ENCODE results near the gene ATAD2B. TPM values are rescaled to one million over a fixed set of nuclear protein-coding genes. Genes with fewer than 3 reads are reported as not detected.

Gene ATAD2B
- total and polyA plus RNA-seq, 10 donors: 4.4 to 61.2 (median 36.8) TPM

DNA sequence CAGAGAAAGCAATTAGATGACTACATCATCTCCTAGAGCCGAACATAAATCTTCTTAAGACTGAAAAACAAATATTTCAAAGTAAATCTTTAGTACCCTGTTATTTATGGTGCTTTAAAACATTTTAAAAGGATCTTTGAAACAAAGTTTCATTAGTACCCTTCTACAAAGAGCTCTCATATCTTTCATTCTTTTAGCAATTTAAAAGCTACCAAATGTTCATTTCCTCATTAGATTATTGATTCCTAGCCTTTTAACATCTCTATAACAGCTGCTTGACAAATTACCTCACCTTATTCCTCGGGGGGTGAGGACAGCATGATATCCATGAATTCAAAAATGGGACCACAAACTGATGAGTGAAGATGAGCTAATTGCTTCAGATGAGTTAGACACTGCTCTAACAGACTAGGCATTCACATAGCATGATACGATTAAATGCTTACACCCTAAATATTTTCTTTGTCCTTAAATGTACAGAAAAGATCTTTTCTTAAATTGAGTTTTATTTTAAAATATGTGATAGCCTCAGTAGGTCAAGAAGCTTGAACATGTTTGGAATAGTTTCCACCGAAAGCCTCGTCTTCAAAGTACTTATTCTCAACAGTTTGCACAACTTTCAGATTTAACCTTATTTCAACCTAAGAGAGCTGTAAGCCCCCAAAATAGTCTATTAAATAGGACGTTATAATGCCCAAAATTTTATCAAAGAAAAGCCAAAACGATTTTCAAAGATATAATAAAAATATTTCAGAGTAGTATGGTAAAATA lies 2.1 kb downstream of the ATAD2B start:
- H3K27me3 ChIP-seq (replicated peaks in 1 of 7): no peaks in the 10 kb centered on the region
- DNase-seq: no peak
- 46 to 56% (median 53%) methylated on average over 7 of the region's 7 CpGs for WGBS, 5 donors
- TF ChIP-seq POLR2A (IDR thresholded peaks at IDR 0.05) (no peak), POLR2AphosphoS5 (IDR thresholded peaks at IDR 0.05) (no peak)
- TF ChIP-seq, protein P1, sequence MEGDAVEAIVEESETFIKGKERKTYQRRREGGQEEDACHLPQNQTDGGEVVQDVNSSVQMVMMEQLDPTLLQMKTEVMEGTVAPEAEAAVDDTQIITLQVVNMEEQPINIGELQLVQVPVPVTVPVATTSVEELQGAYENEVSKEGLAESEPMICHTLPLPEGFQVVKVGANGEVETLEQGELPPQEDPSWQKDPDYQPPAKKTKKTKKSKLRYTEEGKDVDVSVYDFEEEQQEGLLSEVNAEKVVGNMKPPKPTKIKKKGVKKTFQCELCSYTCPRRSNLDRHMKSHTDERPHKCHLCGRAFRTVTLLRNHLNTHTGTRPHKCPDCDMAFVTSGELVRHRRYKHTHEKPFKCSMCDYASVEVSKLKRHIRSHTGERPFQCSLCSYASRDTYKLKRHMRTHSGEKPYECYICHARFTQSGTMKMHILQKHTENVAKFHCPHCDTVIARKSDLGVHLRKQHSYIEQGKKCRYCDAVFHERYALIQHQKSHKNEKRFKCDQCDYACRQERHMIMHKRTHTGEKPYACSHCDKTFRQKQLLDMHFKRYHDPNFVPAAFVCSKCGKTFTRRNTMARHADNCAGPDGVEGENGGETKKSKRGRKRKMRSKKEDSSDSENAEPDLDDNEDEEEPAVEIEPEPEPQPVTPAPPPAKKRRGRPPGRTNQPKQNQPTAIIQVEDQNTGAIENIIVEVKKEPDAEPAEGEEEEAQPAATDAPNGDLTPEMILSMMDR (IDR thresholded peaks at IDR 0.05 in 8 of 11, conservative IDR thresholded peaks at IDR 0.05 in 3 of 11): no peak
- peak overlapping the region in 2 of 8 donors; percentile 69 to 88 for H3K4me3 ChIP-seq
- peaks cover 24 to 86% (median 52%) of the 10 kb centered on the region in 6 donors for H3K4me1 ChIP-seq
- no peaks in the 10 kb centered on the region for H3K36me3 ChIP-seq
- H3K27ac ChIP-seq: peak overlapping the region in 7 of 8 donors; percentile 96 to 100 (median 99)
- intact Hi-C loops (cut with DNase I; ENCODE audit: low total_unique reads): loop anchor here (5.0 kb wide), 1 partner anchor 158 kb away; the partner anchor contains the start of gene TP53I3
- no peaks in the 10 kb centered on the region for H3K9me3 ChIP-seq

DNA sequence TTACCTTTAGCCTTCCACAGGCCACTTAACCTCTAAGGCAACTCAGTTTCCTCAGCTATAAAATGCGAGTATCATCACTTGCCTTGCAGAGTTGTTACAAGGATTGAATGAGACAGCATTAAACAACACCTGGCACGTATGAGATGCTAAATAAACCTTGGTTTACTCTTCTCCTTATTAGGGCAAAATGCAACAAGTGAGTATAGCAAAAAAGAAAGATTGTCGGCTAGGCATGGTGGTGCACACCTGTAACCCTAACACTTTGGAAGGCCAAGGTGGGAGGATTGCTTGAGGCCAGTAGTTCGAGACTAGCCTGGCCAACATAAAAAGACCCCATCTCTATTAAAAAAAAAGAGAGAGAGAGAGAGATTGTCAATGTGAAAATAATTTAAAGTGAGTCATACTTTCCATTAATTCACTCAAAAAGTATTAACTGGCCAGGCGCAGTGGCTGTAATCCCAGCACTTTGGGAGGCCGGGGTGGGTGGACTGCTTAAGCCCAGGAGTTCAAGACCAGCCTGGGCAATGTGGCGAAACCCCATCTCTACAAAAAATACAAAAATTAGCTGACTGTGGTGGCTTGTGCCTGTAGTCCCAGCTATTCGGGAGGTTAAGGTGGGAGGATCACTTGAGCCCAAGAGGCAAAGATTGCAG lies 8.0 kb downstream of the ATAD2B start:
- H3K4me3 ChIP-seq: no peak overlapping the region
- H3K27ac ChIP-seq: no peak overlapping the region
- peak; percentile 23 for DNase-seq
- TF ChIP-seq POLR2AphosphoS5 (IDR thresholded peaks at IDR 0.05): no peak
- no peaks in the 10 kb centered on the region for H3K9me3 ChIP-seq
- intact Hi-C loops (cut with DNase I; ENCODE audit: low total_unique reads): no loop called here
- H3K36me3 ChIP-seq: no peaks in the 10 kb centered on the region
- WGBS, 5 donors: 89 to 92% (median 90%) methylated on average over 8 of the region's 8 CpGs
- no peaks in the 10 kb centered on the region for H3K27me3 ChIP-seq (replicated peaks in 1 of 7)
- peaks cover 9 to 95% (median 43%) of the 10 kb centered on the region in 6 donors for H3K4me1 ChIP-seq

DNA sequence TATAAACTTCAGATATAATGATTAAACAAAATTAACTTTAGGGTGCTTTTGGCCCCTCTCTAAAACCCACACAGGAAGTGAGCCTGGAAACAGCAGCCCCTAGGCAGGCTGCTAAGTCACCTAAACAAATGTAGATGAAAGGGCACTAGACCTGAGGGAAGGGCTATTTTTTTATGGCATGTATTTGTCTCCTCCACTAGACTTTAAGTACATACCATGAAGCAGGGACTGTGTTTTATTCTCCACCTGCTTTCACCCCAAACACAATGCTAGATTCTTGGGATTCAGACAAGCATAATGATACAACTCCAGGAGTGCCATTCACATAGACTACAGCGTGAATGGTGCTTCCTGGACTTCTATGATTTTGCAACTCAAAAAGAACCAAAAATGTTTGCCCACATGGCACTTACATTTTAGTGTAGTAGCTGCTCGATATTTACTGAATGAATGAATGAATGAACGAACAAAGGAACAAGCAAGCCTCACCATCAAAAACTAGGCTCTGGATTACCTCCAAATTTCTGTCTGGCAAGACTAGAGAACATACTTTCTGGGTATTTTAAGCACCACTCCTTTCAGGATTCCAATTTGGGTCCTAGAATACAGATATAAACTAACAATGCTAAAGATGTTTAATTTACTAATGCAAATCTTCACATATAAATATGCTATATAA lies 10.1 kb downstream of the ATAD2B start:
- TF ChIP-seq POLR2A (IDR thresholded peaks at IDR 0.05): no peak
- TF ChIP-seq, protein P1 (IDR thresholded peaks at IDR 0.05 in 8 of 11, conservative IDR thresholded peaks at IDR 0.05 in 3 of 11): no peak
- TF ChIP-seq POLR2AphosphoS5 (IDR thresholded peaks at IDR 0.05): no peak
- intact Hi-C loops (cut with DNase I; ENCODE audit: low total_unique reads): no loop called here
- WGBS, 5 donors: 75 to 82% (median 80%) methylated on average over 3 of the region's 3 CpGs
- Histone ChIP-seq H3K27me3 (replicated peaks in 1 of 7) (no peaks in the 10 kb centered on the region), H3K27ac (no peak overlapping the region), H3K36me3 (no peaks in the 10 kb centered on the region), H3K9me3 (no peaks in the 10 kb centered on the region), H3K4me1 (peaks cover 9 to 83% (median 36%) of the 10 kb centered on the region in 6 donors), H3K4me3 (no peak overlapping the region)
- no peak for DNase-seq

DNA sequence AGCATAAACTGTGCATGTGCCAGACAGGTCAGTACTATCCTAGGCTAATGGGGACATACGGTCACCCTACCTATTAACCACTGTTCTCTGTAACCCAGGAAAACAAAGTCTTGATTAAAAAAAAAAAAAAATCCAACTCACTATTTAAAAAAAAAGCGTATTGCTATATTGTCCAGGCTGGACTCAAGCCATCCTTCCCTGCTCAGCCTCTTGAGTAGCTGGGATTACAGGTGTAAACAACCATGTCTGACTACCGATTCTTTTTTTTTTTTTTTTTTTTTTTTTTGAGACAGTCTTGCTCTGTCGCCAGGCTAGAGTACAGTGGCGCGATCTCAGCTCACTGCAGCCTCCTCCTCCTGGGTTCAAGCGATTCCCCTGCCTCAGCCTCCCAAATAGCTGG lies 11.6 kb downstream of the ATAD2B start:
- TF ChIP-seq, protein P1 (IDR thresholded peaks at IDR 0.05 in 8 of 11, conservative IDR thresholded peaks at IDR 0.05 in 3 of 11): no peak
- no peak for TF ChIP-seq POLR2A (IDR thresholded peaks at IDR 0.05)
- TF ChIP-seq POLR2AphosphoS5 (IDR thresholded peaks at IDR 0.05): no peak
- WGBS, 5 donors: 91 to 97% (median 95%) methylated on average over 7 of the region's 7 CpGs
- intact Hi-C loops (cut with DNase I; ENCODE audit: low total_unique reads): no loop called here

More for the DNA sequence above, 11.6 kb downstream of the ATAD2B start:
- H3K27me3 ChIP-seq (replicated peaks in 1 of 7): no peaks in the 10 kb centered on the region
- H3K36me3 ChIP-seq: no peaks in the 10 kb centered on the region
- no peaks in the 10 kb centered on the region for H3K9me3 ChIP-seq
- H3K27ac ChIP-seq: no peak overlapping the region
- H3K4me3 ChIP-seq: no peak overlapping the region
- no peak for DNase-seq
- peaks cover 6 to 79% (median 30%) of the 10 kb centered on the region in 6 donors for H3K4me1 ChIP-seq
